Stomach smooth muscle (tissue), 2 donors: ENCODE measurements around the gene OLFML3.
"Not testable (repeated sequence)": the region's sequence is repeated elsewhere in the genome, so short reads cannot be mapped to it uniquely, and the experiment has no call there.

Experiments used
- H3K27ac ChIP-seq: one replicate; pipeline ENCODE4 v1.7.0; 2013; ENCODE audit warnings: mild to moderate bottlenecking, low read length, inconsistent platforms
- H3K27me3 ChIP-seq, 2 donors: one replicate each; pipeline ENCODE4 v1.7.0; 2013; ENCODE audit warnings: low read length in 2 of 2; ENCODE audit not compliant: insufficient read depth in 2 of 2, control insufficient read depth in 1 of 2
- H3K36me3 ChIP-seq, 2 donors: one replicate each; pipeline ENCODE4 v1.7.0; 2013; ENCODE audit warnings: low read length in 2 of 2; ENCODE audit not compliant: control insufficient read depth in 2 of 2, insufficient read depth in 2 of 2
- H3K4me1 ChIP-seq: one replicate; pipeline ENCODE4 v1.7.0; 2013; ENCODE audit warnings: low read length; ENCODE audit not compliant: control insufficient read depth, insufficient read depth
- H3K4me3 ChIP-seq, 2 donors: one replicate each; pipeline ENCODE4 v1.7.0; 2013; ENCODE audit warnings: low read length in 2 of 2
- H3K9ac ChIP-seq, 2 donors: one replicate each; pipeline ENCODE4 v1.7.0; 2013; ENCODE audit warnings: low read length in 2 of 2, mild to moderate bottlenecking in 1 of 2
- H3K9me3 ChIP-seq, 2 donors: one replicate each; pipeline ENCODE4 v1.7.0; 2013; ENCODE audit warnings: low read length in 2 of 2; ENCODE audit not compliant: control insufficient read depth in 2 of 2
- donor health status: healthy.
- donor health status: Pancreatic carcinoma.

Gene OLFML3

DNA sequence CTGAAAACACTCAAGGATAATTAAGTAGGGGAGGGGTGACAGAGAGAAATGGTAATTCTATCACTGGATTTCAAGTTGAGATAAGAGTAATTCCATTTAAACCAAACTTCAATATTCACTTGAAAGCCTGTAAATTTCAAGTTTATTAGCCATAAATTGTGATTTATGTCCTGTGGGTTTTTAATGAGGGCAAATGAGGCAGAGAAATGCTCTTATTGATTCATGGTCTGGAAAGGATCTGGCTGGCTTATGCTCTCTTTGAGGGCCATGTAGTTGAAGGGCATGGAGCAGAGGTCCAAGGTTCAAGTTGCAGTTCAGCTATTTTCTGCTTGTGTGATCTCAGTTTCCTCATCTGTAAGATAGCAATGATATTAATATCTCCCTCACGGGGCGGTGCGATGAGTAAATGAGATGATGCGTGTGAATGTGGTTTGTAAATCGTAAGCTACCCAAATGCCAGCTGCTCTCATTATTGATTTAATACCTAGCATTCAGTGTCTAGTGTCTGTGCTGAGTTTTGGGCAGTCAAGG lies 12.3 kb downstream of the OLFML3 start:
- Histone ChIP-seq H3K9ac (no peak overlapping the region), H3K36me3 (no peaks in the 10 kb centered on the region), H3K4me3 (no peak overlapping the region), H3K27ac (no peak overlapping the region), H3K9me3 (peaks cover 3% of the 10 kb centered on the region in 2 donors), H3K27me3 (no peaks in the 10 kb centered on the region), H3K4me1 (no peaks in the 10 kb centered on the region)

DNA sequence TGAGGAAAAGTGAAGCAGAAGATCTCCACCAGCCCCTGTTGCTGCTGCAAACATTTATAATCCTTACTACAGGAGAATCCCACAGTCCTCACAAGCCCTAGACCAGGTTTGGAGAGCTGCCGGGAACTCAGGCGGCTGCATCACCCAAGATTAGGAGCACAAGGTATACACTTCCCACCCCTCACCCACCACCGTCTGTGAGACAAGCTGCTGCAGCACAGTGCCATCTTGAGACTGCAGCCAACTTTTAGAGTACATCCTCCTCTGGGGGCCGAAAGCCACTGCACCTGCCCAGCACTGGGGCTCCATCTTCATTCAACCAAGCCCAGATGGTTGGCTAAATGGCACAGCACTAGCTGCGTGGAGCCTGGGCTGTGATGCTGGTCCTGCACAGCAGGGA lies 13.8 kb downstream of the OLFML3 start:
- peaks cover 3% of the 10 kb centered on the region in 2 donors for H3K9me3 ChIP-seq
- no peak overlapping the region for H3K27ac ChIP-seq
- H3K36me3 ChIP-seq, result no peaks in the 10 kb centered on the region
- H3K4me1 ChIP-seq, result no peaks in the 10 kb centered on the region
- no peak overlapping the region for H3K9ac ChIP-seq
- no peak overlapping the region for H3K4me3 ChIP-seq
- H3K27me3 ChIP-seq, result no peaks in the 10 kb centered on the region

DNA sequence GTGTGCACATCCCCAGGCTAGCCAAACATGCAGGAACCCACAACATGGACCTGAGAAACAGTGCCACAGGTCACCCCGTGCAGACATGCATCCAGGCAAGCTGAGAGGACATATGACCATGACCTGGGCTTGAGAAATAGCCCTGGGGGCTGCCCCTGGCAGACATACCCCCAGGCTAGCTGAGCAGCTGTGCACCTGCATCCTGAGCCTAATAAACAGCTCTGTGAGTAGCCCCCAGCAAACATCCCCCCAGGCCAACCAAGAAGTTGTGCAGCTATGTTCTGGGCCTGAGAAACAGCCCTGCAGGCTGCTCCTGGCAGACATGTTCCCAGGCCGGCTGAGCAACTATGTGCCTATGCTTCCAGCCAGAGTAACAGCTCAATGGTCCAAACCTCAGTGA lies 14.5 kb downstream of the OLFML3 start:
- Histone ChIP-seq H3K9me3 (peaks cover 3% of the 10 kb centered on the region in 2 donors), H3K36me3 (no peaks in the 10 kb centered on the region), H3K27ac (no peak overlapping the region), H3K4me3 (no peak overlapping the region), H3K27me3 (no peaks in the 10 kb centered on the region), H3K9ac (no peak overlapping the region), H3K4me1 (no peaks in the 10 kb centered on the region)

DNA sequence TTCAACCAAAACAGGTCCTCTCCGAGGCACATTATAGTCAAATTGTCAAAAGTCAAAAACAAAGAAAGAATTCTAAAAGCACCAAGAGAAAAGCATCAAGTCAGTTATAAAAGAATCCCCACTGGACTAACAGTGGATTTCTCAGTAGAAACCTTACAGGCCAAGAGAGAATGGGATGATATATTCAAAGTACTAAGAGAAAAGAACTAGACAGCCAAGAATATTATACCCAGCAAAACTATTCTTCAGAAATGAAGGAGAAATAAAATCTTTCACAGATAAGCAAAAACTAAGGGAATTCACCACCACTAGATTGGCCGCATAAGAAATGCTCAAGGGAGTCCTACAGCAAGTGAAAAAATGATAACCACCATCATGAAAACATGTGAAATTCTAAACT lies 16.1 kb downstream of the OLFML3 start:
- Histone ChIP-seq H3K27ac (no peak overlapping the region), H3K27me3 (no peaks in the 10 kb centered on the region), H3K9me3 (peaks cover 3% of the 10 kb centered on the region in 2 donors), H3K4me1 (no peaks in the 10 kb centered on the region), H3K36me3 (no peaks in the 10 kb centered on the region), H3K9ac (no peak overlapping the region), H3K4me3 (no peak overlapping the region)

DNA sequence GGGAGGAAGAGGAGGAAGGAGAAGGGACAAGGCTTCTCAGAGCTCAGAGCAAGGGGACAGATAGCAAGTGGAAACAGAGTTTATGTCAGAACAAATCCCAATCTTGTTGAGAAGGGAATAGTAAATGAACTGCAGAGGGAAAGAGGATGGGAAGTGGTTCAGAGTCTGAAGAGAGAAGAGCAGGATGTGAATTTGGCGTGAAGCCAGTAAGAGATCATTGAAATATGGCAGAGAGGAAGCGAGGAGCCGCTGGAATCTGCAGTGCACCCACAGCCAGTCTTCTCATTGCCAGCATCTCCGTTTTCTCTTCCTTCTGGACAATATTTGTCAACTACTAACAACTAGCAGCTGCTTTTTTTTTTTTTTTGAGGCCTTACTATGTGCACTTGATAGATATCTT lies 19.1 kb downstream of the OLFML3 start:
- Histone ChIP-seq H3K9ac (no peak overlapping the region), H3K36me3 (no peaks in the 10 kb centered on the region), H3K9me3 (peaks cover 0 to 3% of the 10 kb centered on the region in 2 donors), H3K4me1 (peaks cover 4% of the 10 kb centered on the region), H3K4me3 (no peak overlapping the region), H3K27me3 (no peaks in the 10 kb centered on the region), H3K27ac (no peak overlapping the region)

DNA sequence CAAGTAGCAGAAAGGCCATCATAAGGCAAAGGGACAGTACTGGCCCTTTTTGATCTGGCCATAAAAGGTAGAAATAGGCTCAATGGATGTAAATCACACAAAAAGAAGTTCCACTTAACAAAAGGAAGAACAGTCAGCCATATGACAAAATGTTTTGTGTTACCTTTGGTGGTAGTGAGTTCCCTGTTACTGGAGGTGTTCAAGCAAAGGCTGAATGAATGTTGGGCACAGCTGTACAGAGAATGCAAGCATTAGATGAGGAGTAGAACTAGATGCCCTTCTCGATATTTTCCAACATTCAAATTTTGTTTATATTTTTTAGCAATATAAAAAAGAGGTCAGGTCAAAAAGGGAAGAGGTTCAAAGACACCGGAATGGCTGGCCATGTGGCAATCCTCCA lies 20.0 kb downstream of the OLFML3 start:
- Histone ChIP-seq H3K36me3 (no peaks in the 10 kb centered on the region), H3K4me3 (no peak overlapping the region), H3K9me3 (peaks cover 0 to 3% of the 10 kb centered on the region in 2 donors), H3K27ac (no peak overlapping the region), H3K27me3 (no peaks in the 10 kb centered on the region), H3K4me1 (peaks cover 4% of the 10 kb centered on the region), H3K9ac (no peak overlapping the region)

DNA sequence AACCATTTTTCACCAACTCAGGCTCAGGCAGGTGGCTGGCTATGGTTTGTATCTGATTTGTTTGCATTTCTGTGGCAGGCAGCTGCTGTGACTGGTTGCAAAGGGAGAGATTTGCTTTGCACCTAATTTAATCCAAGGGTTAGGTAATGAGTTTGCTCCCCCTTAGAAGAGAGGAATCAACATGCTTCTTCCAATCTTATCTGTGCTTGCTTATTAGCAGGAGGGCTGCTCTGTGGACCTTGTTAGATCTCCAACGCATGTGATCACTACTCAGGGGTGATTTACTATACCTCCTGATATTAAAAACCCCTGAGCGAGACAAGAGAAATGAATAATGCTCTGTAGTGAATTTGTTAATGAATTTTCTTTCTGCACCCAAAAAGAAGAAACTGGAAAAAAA lies 20.5 kb downstream of the OLFML3 start:
- peaks cover 4% of the 10 kb centered on the region for H3K4me1 ChIP-seq
- H3K9ac ChIP-seq, result no peak overlapping the region
- peaks cover 0 to 3% of the 10 kb centered on the region in 2 donors for H3K9me3 ChIP-seq
- H3K4me3 ChIP-seq, result no peak overlapping the region
- H3K27ac ChIP-seq, result no peak overlapping the region
- no peaks in the 10 kb centered on the region for H3K27me3 ChIP-seq
- no peaks in the 10 kb centered on the region for H3K36me3 ChIP-seq

DNA sequence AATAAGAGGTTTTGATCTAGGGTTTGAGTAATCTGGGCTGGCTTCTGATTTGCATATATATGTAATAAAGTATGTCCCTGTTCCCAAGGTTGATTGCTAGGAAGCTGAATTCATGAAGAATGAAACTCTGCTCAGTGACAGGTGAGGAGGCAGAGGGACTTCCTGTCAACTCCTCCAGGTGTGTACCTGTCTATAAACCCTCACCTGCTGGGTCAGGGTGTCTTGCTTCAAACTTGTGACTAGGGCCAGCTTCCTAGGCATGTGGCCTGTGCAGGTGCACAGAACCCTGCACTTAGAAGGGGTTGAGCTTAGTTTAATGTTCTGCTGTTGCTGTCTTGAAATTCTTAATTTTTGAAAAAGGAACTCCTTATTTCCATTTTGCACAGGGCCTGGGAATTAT lies 21.1 kb downstream of the OLFML3 start:
- H3K9me3 ChIP-seq, result peaks cover 0 to 3% of the 10 kb centered on the region in 2 donors
- no peaks in the 10 kb centered on the region for H3K36me3 ChIP-seq
- no peaks in the 10 kb centered on the region for H3K27me3 ChIP-seq
- peaks cover 4% of the 10 kb centered on the region for H3K4me1 ChIP-seq
- H3K9ac ChIP-seq, result no peak overlapping the region
- H3K27ac ChIP-seq, result no peak overlapping the region
- H3K4me3 ChIP-seq, result no peak overlapping the region

DNA sequence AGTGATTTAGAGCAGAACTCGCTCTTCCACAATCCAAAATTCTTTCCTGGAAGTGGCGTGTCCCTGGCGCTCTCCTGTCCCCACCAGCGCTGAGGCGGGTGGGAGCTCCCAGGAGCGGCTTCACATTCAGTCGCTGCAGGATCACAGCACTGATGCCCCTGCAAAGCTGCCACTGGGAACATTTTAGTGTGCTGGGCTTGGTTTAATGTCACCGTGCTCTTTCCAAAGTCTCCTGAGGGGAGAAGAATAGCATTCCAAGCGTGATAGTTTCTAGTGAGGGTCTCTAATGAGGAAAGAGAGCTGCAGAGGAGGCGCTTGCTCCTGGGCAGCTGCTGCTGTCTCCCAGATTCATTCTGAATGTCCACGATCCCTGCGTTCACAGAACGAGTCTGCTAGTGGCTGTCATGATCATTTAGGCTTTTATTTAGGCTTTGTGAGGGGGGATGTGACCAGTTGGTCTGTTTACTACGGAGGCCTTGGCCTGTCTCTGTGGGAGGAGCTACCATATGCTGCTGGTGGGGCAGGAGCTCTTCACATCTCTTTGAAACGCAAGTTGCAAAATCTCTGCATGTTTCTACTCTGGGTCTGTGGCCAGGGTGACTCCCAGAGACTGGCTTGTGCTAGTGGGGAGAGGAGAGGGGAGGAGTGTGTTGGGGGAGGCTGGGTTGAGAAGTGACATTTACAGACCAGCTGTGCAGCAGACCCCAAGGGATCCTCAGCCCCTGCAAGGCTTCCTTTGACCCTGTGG lies 23.4 kb downstream of the OLFML3 start:
- H3K4me1 ChIP-seq, result peaks cover 4% of the 10 kb centered on the region
- H3K27me3 ChIP-seq, result no peaks in the 10 kb centered on the region
- no peak overlapping the region for H3K27ac ChIP-seq
- H3K9ac ChIP-seq, result no peak overlapping the region
- H3K4me3 ChIP-seq, result no peak overlapping the region
- no peaks in the 10 kb centered on the region for H3K9me3 ChIP-seq
- no peaks in the 10 kb centered on the region for H3K36me3 ChIP-seq

DNA sequence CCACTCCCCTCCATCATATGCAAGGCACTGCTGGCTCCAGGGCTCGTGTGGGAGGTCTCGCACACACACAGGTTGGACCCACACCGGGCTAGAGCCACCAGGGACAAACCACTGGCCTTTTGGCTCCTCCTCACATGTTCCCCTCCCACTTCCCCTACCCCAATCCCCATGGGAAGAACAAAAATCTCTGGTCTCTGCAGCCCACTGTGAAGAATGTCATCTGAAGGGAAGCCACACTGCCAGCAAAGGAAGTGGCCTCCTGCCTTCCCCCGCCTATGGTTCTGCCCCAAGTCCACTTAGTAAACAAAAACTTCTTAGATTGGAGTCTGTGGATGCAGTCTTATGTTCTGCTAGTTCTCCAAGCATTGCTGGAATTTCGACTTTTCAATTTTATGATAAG lies 24.2 kb downstream of the OLFML3 start:
- H3K27me3 ChIP-seq, result no peaks in the 10 kb centered on the region
- H3K9me3 ChIP-seq, result no peaks in the 10 kb centered on the region
- H3K4me3 ChIP-seq, result no peak overlapping the region
- H3K4me1 ChIP-seq, result peaks cover 4% of the 10 kb centered on the region
- H3K27ac ChIP-seq, result no peak overlapping the region
- H3K9ac ChIP-seq, result no peak overlapping the region
- no peaks in the 10 kb centered on the region for H3K36me3 ChIP-seq

DNA sequence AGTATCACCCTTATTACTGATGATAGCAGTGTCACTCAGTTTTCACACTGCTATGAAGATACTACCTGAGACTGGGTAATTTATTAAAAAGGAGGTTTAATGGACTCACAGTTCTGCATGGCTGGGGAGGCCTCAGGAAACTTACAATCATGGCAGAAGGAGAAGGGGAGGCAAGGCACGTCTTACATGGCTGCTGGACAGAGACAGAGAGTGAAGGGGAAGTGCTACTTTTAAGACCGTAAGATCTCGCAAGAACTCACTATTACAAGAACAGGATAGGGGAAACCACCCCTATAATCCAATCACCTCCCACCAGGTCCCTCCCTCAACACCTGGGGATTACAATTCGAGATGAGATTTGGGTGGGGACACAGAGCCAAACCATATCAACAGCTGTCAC lies 27.6 kb downstream of the OLFML3 start:
- H3K9ac ChIP-seq, H3K9me3 ChIP-seq: not testable (repeated sequence)

More for the DNA sequence above, 27.6 kb downstream of the OLFML3 start:
- H3K4me3 ChIP-seq, H3K4me1 ChIP-seq, H3K27ac ChIP-seq, H3K27me3 ChIP-seq, H3K36me3 ChIP-seq: not testable (repeated sequence)
